HepG2 (cell line): ENCODE data around the gene CNPY4. TPM values are rescaled to one million over a fixed set of nuclear protein-coding genes. Genes with fewer than 3 reads are reported as not detected.

Source experiments
- ATAC-seq: fragments of 200-7000 bp; cut with Tn5 transposase; 3 replicates; pipeline ENCODE4 v1.9.1; 2020; ENCODE audit warnings: mild to moderate bottlenecking, moderate library complexity
- BruUV-seq: library from RNA; stranded (reverse); fragments of 400-500 nt; replicated peaks from 2 replicates; lab custom pipeline; 2021; lab: Mats Ljungman, UMichigan
- CTCF ChIA-PET: fragments of 300-600 bp; formaldehyde crosslinking; extraction: SDS; loops from one replicate; lab custom pipeline; 2021; ENCODE audit warnings: low total read pairs, inconsistent platforms, low intra/inter-chr PET ratio; lab: Yijun Ruan, JAX
- POLR2A ChIA-PET: fragments of 350-600 bp; sonication (Branson Sonifier 250); formaldehyde crosslinking; loops from one replicate; lab custom pipeline; 2020; ENCODE audit warnings: antibody characterized with exemption, inconsistent platforms; lab: Yijun Ruan, JAX
- DNase-seq: peaks from one replicate; pipeline ENCODE4 v3.0.0-alpha.2; 2015; ENCODE audit warnings: low spot score
- FAIRE-seq: peaks from 3 replicates; lab custom pipeline; 2011; peaks lifted over from hg19 to GRCh38; lab: Jason Lieb, UNC
- H2AFZ ChIP-seq: one replicate; pipeline ENCODE4 v1.6.1; 2011; ENCODE audit warnings: low read length, inconsistent platforms
- H3K27ac ChIP-seq: fragments of 300-600 bp; 3 replicates; pipeline ENCODE4 v1.8.0; 2011; ENCODE audit warnings: mixed run types, mild to moderate bottlenecking, mixed read lengths, low read length, inconsistent platforms; ENCODE audit not compliant: insufficient read depth; ENCODE audit errors: extremely low read length
- H3K27me3 ChIP-seq, 2 experiments: fragments of 200-600 bp in 1 of 2; 2 replicates in 1 of 2; 3 replicates in 1 of 2; pipeline versions ENCODE4 v1.6.0 to v1.8.0; 2011; ENCODE audit warnings: low read length in 2 of 2, mild to moderate bottlenecking in 2 of 2, moderate library complexity in 2 of 2, inconsistent platforms in 1 of 2; ENCODE audit not compliant: insufficient read depth in 2 of 2, control insufficient read depth in 1 of 2
- H3K36me3 ChIP-seq, 2 experiments: fragments of 200-600 bp in 1 of 2; replicated peaks in 1 of 2; 2 replicates in 1 of 2; 3 replicates in 1 of 2; pipeline versions ENCODE4 v1.5.1 to v1.8.0; 2011; ENCODE audit warnings: low read length in 2 of 2, inconsistent platforms in 1 of 2; ENCODE audit not compliant: insufficient read depth in 2 of 2, control insufficient read depth in 1 of 2
- H3K4me1 ChIP-seq: 2 replicates; pipeline ENCODE4 v1.5.1; 2012; ENCODE audit warnings: low read length, inconsistent platforms; ENCODE audit not compliant: insufficient read depth
- H3K4me2 ChIP-seq: 2 replicates; pipeline ENCODE4 v1.6.0; 2011; ENCODE audit warnings: low read depth, low read length, inconsistent platforms
- H3K4me3 ChIP-seq, 3 experiments: fragments of 200-600 bp in 1 of 3; sonication (generic), shearing (Covaris generic) in 1 of 3; replicated peaks in 1 of 3; 2 replicates each; pipeline ENCODE4 v1.5.1; 2011 to 2016; ENCODE audit warnings: low read length in 3 of 3, inconsistent platforms in 2 of 3, low read depth in 2 of 3, mild to moderate bottlenecking in 2 of 3, control low read depth in 1 of 3, mixed read lengths in 1 of 3; ENCODE audit not compliant: insufficient read depth in 1 of 3
- H3K79me2 ChIP-seq: one replicate; pipeline ENCODE4 v1.6.1; 2011; ENCODE audit warnings: low read length, inconsistent platforms; ENCODE audit not compliant: insufficient read depth
- H3K9ac ChIP-seq: 2 replicates; pipeline ENCODE4 v1.6.0; 2011; ENCODE audit warnings: mild to moderate bottlenecking, low read depth, low read length, inconsistent platforms; ENCODE audit not compliant: insufficient read depth
- H3K9me3 ChIP-seq: 2 replicates; pipeline ENCODE4 v1.5.1; 2012; ENCODE audit warnings: mild to moderate bottlenecking, low read length
- H4K20me1 ChIP-seq: 2 replicates; pipeline ENCODE4 v1.6.0; 2011; ENCODE audit warnings: inconsistent platforms, mild to moderate bottlenecking, low read length, moderate library complexity; ENCODE audit not compliant: insufficient read depth
- AHDC1 ChIP-seq: sonication (generic); formaldehyde crosslinking; IDR thresholded peaks from 2 replicates; pipeline ENCODE4 v1.5.1; 2020; ENCODE audit warnings: mild to moderate bottlenecking, missing genetic modification reagents, borderline replicate concordance
- BHLHE40 ChIP-seq: IDR thresholded peaks from 2 replicates; pipeline ENCODE4 v1.6.1; 2011; ENCODE audit warnings: low read length, improper control_type of control experiment
- ESRRA ChIP-seq: sonication (generic); formaldehyde crosslinking; IDR thresholded peaks from 2 replicates; pipeline ENCODE4 v1.5.1; 2020; ENCODE audit warnings: mild to moderate bottlenecking, low read depth, missing genetic modification reagents
- FIP1L1 ChIP-seq: fragments of 200-400 bp; formaldehyde crosslinking; IDR thresholded peaks from 2 replicates; pipeline ENCODE4 v1.6.1; 2018; ENCODE audit warnings: low read depth, mild to moderate bottlenecking, low read length, moderate library complexity, borderline replicate concordance; ENCODE audit not compliant: insufficient read depth
- IRF9 ChIP-seq: sonication (generic); formaldehyde crosslinking; IDR thresholded peaks from 2 replicates; pipeline ENCODE4 v1.8.0; 2022; ENCODE audit warnings: missing genetic modification reagents, mild to moderate bottlenecking, borderline replicate concordance
- MAFF ChIP-seq: IDR thresholded peaks from 2 replicates; pipeline ENCODE4 v1.6.1; 2011; ENCODE audit warnings: low read depth, low read length, improper control_type of control experiment
- MAFG ChIP-seq: sonication (generic); formaldehyde crosslinking; IDR thresholded peaks from 2 replicates; pipeline ENCODE4 v1.5.1; 2020; ENCODE audit warnings: mild to moderate bottlenecking, missing genetic modification reagents
- PBX3 ChIP-seq: sonication (generic); formaldehyde crosslinking; IDR thresholded peaks from 2 replicates; pipeline ENCODE4 v1.8.1; 2023; ENCODE audit warnings: missing genetic modification reagents, inconsistent platforms, borderline replicate concordance
- SIX1 ChIP-seq: sonication (generic); formaldehyde crosslinking; IDR thresholded peaks from 2 replicates; pipeline ENCODE4 v1.4.0; 2020; ENCODE audit warnings: missing genetic modification reagents, borderline replicate concordance
- SP1 ChIP-seq, 2 experiments: fragments of 450-650 bp in 1 of 2; sonication (generic) in 1 of 2; formaldehyde crosslinking in 1 of 2; IDR thresholded peaks; 2 replicates each; pipeline versions ENCODE4 v1.4.0 to v1.6.1; 2016 to 2020; ENCODE audit warnings: missing genetic modification reagents in 1 of 2
- ZFP36L1 ChIP-seq: sonication (generic); formaldehyde crosslinking; IDR thresholded peaks from 2 replicates; pipeline ENCODE4 v1.8.0; 2022; ENCODE audit warnings: mild to moderate bottlenecking, missing genetic modification reagents, moderate library complexity
- ZNF136 ChIP-seq: sonication (generic); formaldehyde crosslinking; IDR thresholded peaks from 2 replicates; pipeline ENCODE4 v1.8.1; 2022; ENCODE audit warnings: low read depth, mild to moderate bottlenecking, moderate library complexity, missing genetic modification reagents
- ZSCAN20 ChIP-seq: sonication (generic); formaldehyde crosslinking; IDR thresholded peaks from 2 replicates; pipeline ENCODE4 v1.4.0; 2020; ENCODE audit warnings: missing genetic modification reagents, mild to moderate bottlenecking, borderline replicate concordance
- WGBS: methylation state at CpG from one replicate; pipeline ENCODE4 v1.1.6; 2017; ENCODE audit warnings: low lambda C conversion rate; 5-methylcytosine and 5-hydroxymethylcytosine counted together
- in situ Hi-C: cut with HindIII; loops from 2 replicates; pipeline ENCODE4 v1.10.0; 2017; ENCODE audit warnings: low pct_unique_long_range_greater_than_20kb; ENCODE audit not compliant: extremely low pct_ligation_motif_present
- intact Hi-C: fragments of 100-400 bp; cut with micrococcal nuclease; formaldehyde crosslinking; loops from one replicate; pipeline ENCODE4 v1.10.0; 2022; ENCODE audit not compliant: unreplicated experiment
- polyA plus RNA-seq, 8 experiments: library from polyadenylated mRNA; depleted of rRNA in 3 of 8; stranded (reverse) in 7 of 8; unstranded in 1 of 8; fragments of >200 nt; fragmentation: Illumina TruSeq in 4 of 8; extraction: Trizol in 4 of 8; gene quantifications; 2 replicates each; pipeline versions ENCODE4 v1.2.1 to v1.2.3, GENCODE V29; 2011 to 2016; ENCODE audit warnings: low read depth in 4 of 8, missing spikeins in 1 of 8, mixed read lengths in 1 of 8; ENCODE audit not compliant: insufficient read depth in 1 of 8
- total RNA-seq, 5 experiments: library from RNA; depleted of rRNA; stranded (reverse); fragments of >200 nt; fragmentation: Illumina TruSeq; extraction: Trizol; gene quantifications; 2 replicates each; pipeline ENCODE4 v1.2.3, GENCODE V29; 2016; ENCODE audit warnings: low read depth in 1 of 5

Gene CNPY4
- total and polyA plus RNA-seq, 2 of the 13 experiments (the other 11 are each of a cell fraction or from before 2014, with no cell fraction given) = 6.2 to 12.7 TPM

- Histone ChIP-seq H3K9me3 (no peaks in the 10 kb centered on the region), H3K79me2 (peaks cover 16% of the 10 kb centered on the region), H4K20me1 (no peaks in the 10 kb centered on the region), H3K27me3 (no peaks in the 10 kb centered on the region; a peak in 1 of 5 replicates), H3K4me1 (peaks cover 32% of the 10 kb centered on the region), H3K4me3 (no peak overlapping the region), H3K27ac (peak overlapping the region; percentile 1), H2AFZ (no peak overlapping the region), H3K9ac (no peak overlapping the region), H3K4me2 (no peak overlapping the region), H3K36me3 (peaks cover 53 to 85% of the 10 kb centered on the region in 2 experiments)
- no TSS peak for BruUV-seq
- CTCF ChIA-PET = no interaction called here
- DNase-seq (no peak), FAIRE-seq (no peak), ATAC-seq (no peak)
- POLR2A ChIA-PET = no interaction called here
- intact Hi-C loops (no loop called here), in situ Hi-C loops (no loop called here)
- WGBS = 95% methylated on average over 16 of the region's 16 CpGs
- TF ChIP-seq MAFG (CRISPR knock-in tag) = 0 out of 2 replicates have a peak, but pooled peaks have one; percentile 48
- no peak for TF ChIP-seq SIX1 (CRISPR knock-in tag)
- no peak for TF ChIP-seq IRF9 (CRISPR knock-in tag)
- TF ChIP-seq AHDC1 (CRISPR knock-in tag) = no peak
- TF ChIP-seq FIP1L1 = no peak
- TF ChIP-seq ZNF136 = no peak
- TF ChIP-seq MAFF = peak; percentile 96
- TF ChIP-seq ZSCAN20 (CRISPR knock-in tag) = no peak
- TF ChIP-seq ESRRA (CRISPR knock-in tag) = no peak
- no peak for TF ChIP-seq SP1 (IDR thresholded peaks at IDR 0.05)
- TF ChIP-seq SP1 (CRISPR knock-in tag; IDR thresholded peaks at IDR 0.05) = no peak
- no peak for TF ChIP-seq PBX3 (CRISPR knock-in tag)
- no peak for TF ChIP-seq BHLHE40
- no peak for TF ChIP-seq ZFP36L1 (CRISPR knock-in tag)
Observed at GRCh38 chr7:100093925-100094486, 25.4 kb upstream of the CNPY4 start.
